ENCODE results near the gene ZBTB20. TPM values are rescaled to one million over a fixed set of nuclear protein-coding genes. Genes with fewer than 3 reads are reported as not detected.

ZBTB20 gene
- total and polyA plus RNA-seq, 10 of the 15 experiments (the other 5 are each of a cell fraction or from before 2014, with no cell fraction given): 0.20 to 5.5 (median 2.2) TPM

- TF ChIP-seq, protein P1, sequence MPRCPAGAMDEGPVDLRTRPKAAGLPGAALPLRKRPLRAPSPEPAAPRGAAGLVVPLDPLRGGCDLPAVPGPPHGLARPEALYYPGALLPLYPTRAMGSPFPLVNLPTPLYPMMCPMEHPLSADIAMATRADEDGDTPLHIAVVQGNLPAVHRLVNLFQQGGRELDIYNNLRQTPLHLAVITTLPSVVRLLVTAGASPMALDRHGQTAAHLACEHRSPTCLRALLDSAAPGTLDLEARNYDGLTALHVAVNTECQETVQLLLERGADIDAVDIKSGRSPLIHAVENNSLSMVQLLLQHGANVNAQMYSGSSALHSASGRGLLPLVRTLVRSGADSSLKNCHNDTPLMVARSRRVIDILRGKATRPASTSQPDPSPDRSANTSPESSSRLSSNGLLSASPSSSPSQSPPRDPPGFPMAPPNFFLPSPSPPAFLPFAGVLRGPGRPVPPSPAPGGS (IDR thresholded peaks at IDR 0.05; ENCODE audit: borderline replicate concordance, insufficient read depth, low read depth, low read length, poor library complexity, severe bottlenecking): no peak
- TF ChIP-seq IRF4 (IDR thresholded peaks at IDR 0.05; ENCODE audit: low read depth, low read length): no peak
- TF ChIP-seq LARP7 (IDR thresholded peaks at IDR 0.05): no peak
- TF ChIP-seq CBX3 (IDR thresholded peaks at IDR 0.05; ENCODE audit: borderline replicate concordance, low read depth): no peak
- no peak for TF ChIP-seq TCF7 (IDR thresholded peaks at IDR 0.05; ENCODE audit: borderline replicate concordance)
- TF ChIP-seq E4F1 (IDR thresholded peaks at IDR 0.05; ENCODE audit: borderline replicate concordance, partially characterized antibody): no peak
- TF ChIP-seq, protein P2, sequence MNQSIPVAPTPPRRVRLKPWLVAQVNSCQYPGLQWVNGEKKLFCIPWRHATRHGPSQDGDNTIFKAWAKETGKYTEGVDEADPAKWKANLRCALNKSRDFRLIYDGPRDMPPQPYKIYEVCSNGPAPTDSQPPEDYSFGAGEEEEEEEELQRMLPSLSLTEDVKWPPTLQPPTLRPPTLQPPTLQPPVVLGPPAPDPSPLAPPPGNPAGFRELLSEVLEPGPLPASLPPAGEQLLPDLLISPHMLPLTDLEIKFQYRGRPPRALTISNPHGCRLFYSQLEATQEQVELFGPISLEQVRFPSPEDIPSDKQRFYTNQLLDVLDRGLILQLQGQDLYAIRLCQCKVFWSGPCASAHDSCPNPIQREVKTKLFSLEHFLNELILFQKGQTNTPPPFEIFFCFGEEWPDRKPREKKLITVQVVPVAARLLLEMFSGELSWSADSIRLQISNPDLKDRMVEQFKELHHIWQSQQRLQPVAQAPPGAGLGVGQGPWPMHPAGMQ (IDR thresholded peaks at IDR 0.05; ENCODE audit: borderline replicate concordance): no peak
Measured at GRCh38 chr3:114864970-114865369, 282.1 kb downstream of the ZBTB20 start (continued).

GRCh38 chr3:114863848-114864247, 283.2 kb downstream of the ZBTB20 start:
- no TSS peak for BruUV-seq (replicated peaks)
- Histone ChIP-seq H3K4me1 (ENCODE audit: control insufficient read depth, insufficient read depth, low read length) (no peaks in the 10 kb centered on the region; the same call in 1 of the 2 replicates), H3K27ac (ENCODE audit: control insufficient read depth, insufficient read depth) (no peak overlapping the region), H3K9ac (ENCODE audit: control insufficient read depth, insufficient read depth, low read length) (no peak overlapping the region), H3K9me3 (replicated peaks; ENCODE audit: control insufficient read depth, insufficient read depth, low read length) (no peaks in the 10 kb centered on the region), H3K27me3 (replicated peaks in 1 of 2; ENCODE audit: control insufficient read depth in 2 of 2, insufficient read depth in 2 of 2, low read length in 1 of 2) (no peaks in the 10 kb centered on the region), H2AFZ (ENCODE audit: control insufficient read depth, low read depth, low read length) (peak overlapping the region; percentile 64), H3K79me2 (ENCODE audit: control insufficient read depth, insufficient read depth, low read length) (no peaks in the 10 kb centered on the region), H3K36me3 (ENCODE audit: control insufficient read depth in 2 of 2, insufficient read depth in 2 of 2, low read length in 1 of 2) (no peaks in the 10 kb centered on the region), H3K4me2 (ENCODE audit: control insufficient read depth, insufficient read depth) (peak overlapping the region; percentile 31), H3K4me3 (no peak overlapping the region), H4K20me1 (ENCODE audit: control insufficient read depth, insufficient read depth) (no peaks in the 10 kb centered on the region)
- RAD21 ChIA-PET (ENCODE audit: unreplicated experiment): no interaction called here
- ATAC-seq (peak; percentile 38; the same call in 2 of the 3 replicates), FAIRE-seq (no peak), DNase-seq (ENCODE audit: low read depth, low spot score) (no peak)
- POLR2A ChIA-PET: no interaction called here
- SMC1A ChIA-PET (ENCODE audit: uncharacterized antibody, unreplicated experiment): interaction anchor here (0.8 to 1.3 kb wide), 5 partner anchors 11 to 98 kb away, joined by 3 to 5 read pairs (median 4); no protein-coding TSS in a partner anchor
- WGBS (ENCODE audit: insufficient coverage, insufficient replicate concordance, low lambda C conversion rate, missing lambda C conversion rate): 0% methylated on average over 1 of the region's 1 CpG
- in situ Hi-C loops (cut with MboI): no loop called here
- CTCF ChIA-PET: no interaction called here
- intact Hi-C loops (cut with micrococcal nuclease; ENCODE audit: unreplicated experiment): no loop called here
- TF ChIP-seq CEBPB (IDR thresholded peaks at IDR 0.05; ENCODE audit: borderline replicate concordance in 1 of 2, low read depth in 2 of 2, low read length in 2 of 2) (no peak), TCF7 (IDR thresholded peaks at IDR 0.05; ENCODE audit: borderline replicate concordance) (no peak), YY1 (IDR thresholded peaks at IDR 0.05; ENCODE audit: low read depth, low read length) (no peak), RBBP5 (conservative IDR thresholded peaks at IDR 0.05) (no peak), POLR2AphosphoS2 (IDR thresholded peaks at IDR 0.05; ENCODE audit: low read depth, low read length) (no peak), SIX5 (IDR thresholded peaks at IDR 0.05; ENCODE audit: low read depth, low read length, severe bottlenecking) (no peak), RFX5 (IDR thresholded peaks at IDR 0.05; ENCODE audit: low read depth, low read length) (no peak), CREM (IDR thresholded peaks at IDR 0.05; ENCODE audit: low read depth) (no peak), HDGF (IDR thresholded peaks at IDR 0.05) (no peak), LARP7 (IDR thresholded peaks at IDR 0.05) (no peak), PKNOX1 (IDR thresholded peaks at IDR 0.05) (no peak), YBX1 (IDR thresholded peaks at IDR 0.05) (no peak)
